HL-60 (cell line): ENCODE data around the gene ASF1A.

Experiments
- GABPA ChIP-seq: IDR thresholded peaks from 2 replicates; pipeline ENCODE4 v1.6.1; 2012; ENCODE audit warnings: low read depth
- POLR2AphosphoS5 ChIP-seq: IDR thresholded peaks from 2 replicates; pipeline ENCODE4 v1.6.1; 2012; ENCODE audit warnings: low read depth
- TF ChIP-seq, protein P1 (sequence below): IDR thresholded peaks from 2 replicates; pipeline ENCODE4 v1.6.1; 2012; ENCODE audit warnings: low read depth; ENCODE audit not compliant: insufficient replicate concordance
- TF ChIP-seq, protein P2 (sequence below): IDR thresholded peaks from one replicate; pipeline ENCODE4 v1.5.1; 2011; ENCODE audit warnings: low read length, control low read depth, inconsistent platforms; ENCODE audit not compliant: insufficient read depth

DNA sequence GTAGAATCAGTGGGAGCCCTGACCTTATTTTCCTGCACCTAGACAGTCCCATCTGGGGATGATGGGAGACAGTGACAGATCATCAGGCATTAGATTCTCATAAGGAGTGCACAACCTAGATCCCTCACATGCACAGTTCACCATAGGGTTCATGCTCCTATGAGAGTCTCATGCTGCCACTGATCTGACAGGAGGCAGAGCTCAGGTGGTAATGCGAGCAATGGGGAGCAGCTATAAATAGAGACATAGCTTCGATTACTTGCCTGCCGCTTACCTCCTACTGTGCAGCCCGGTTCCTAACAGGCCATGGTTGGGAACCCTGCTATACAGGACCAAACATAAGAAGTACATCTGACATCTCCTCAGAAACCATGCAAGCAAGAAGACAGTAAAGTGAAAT is 31.5 kb upstream of the ASF1A start:
- TF ChIP-seq, protein P1, sequence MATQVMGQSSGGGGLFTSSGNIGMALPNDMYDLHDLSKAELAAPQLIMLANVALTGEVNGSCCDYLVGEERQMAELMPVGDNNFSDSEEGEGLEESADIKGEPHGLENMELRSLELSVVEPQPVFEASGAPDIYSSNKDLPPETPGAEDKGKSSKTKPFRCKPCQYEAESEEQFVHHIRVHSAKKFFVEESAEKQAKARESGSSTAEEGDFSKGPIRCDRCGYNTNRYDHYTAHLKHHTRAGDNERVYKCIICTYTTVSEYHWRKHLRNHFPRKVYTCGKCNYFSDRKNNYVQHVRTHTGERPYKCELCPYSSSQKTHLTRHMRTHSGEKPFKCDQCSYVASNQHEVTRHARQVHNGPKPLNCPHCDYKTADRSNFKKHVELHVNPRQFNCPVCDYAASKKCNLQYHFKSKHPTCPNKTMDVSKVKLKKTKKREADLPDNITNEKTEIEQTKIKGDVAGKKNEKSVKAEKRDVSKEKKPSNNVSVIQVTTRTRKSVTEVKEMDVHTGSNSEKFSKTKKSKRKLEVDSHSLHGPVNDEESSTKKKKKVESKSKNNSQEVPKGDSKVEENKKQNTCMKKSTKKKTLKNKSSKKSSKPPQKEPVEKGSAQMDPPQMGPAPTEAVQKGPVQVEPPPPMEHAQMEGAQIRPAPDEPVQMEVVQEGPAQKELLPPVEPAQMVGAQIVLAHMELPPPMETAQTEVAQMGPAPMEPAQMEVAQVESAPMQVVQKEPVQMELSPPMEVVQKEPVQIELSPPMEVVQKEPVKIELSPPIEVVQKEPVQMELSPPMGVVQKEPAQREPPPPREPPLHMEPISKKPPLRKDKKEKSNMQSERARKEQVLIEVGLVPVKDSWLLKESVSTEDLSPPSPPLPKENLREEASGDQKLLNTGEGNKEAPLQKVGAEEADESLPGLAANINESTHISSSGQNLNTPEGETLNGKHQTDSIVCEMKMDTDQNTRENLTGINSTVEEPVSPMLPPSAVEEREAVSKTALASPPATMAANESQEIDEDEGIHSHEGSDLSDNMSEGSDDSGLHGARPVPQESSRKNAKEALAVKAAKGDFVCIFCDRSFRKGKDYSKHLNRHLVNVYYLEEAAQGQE: no peak
- TF ChIP-seq, protein P2, sequence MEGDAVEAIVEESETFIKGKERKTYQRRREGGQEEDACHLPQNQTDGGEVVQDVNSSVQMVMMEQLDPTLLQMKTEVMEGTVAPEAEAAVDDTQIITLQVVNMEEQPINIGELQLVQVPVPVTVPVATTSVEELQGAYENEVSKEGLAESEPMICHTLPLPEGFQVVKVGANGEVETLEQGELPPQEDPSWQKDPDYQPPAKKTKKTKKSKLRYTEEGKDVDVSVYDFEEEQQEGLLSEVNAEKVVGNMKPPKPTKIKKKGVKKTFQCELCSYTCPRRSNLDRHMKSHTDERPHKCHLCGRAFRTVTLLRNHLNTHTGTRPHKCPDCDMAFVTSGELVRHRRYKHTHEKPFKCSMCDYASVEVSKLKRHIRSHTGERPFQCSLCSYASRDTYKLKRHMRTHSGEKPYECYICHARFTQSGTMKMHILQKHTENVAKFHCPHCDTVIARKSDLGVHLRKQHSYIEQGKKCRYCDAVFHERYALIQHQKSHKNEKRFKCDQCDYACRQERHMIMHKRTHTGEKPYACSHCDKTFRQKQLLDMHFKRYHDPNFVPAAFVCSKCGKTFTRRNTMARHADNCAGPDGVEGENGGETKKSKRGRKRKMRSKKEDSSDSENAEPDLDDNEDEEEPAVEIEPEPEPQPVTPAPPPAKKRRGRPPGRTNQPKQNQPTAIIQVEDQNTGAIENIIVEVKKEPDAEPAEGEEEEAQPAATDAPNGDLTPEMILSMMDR: no peak
- TF ChIP-seq POLR2AphosphoS5 (no peak), GABPA (no peak)
